Endothelial cell of umbilical vein (primary cell): ENCODE results near the gene IPPK. TPM values are rescaled to one million over a fixed set of nuclear protein-coding genes. Genes with fewer than 3 reads are reported as not detected.

Experiments used
- BruUV-seq: library from RNA; stranded (reverse); fragments of 400-500 nt; replicated peaks from 2 replicates; lab custom pipeline; 2021; lab: Mats Ljungman, UMichigan
- CTCF ChIA-PET: fragments of 300-600, 350-600 bp; sonication (Branson Sonifier 250); formaldehyde crosslinking; loops from one replicate; lab custom pipeline; 2021; ENCODE audit warnings: antibody characterized with exemption, inconsistent platforms; lab: Charles Lee
- POLR2A ChIA-PET: fragments of 300-600, 350-600 bp; sonication (Branson Sonifier 250); formaldehyde crosslinking; loops from one replicate; lab custom pipeline; 2021; ENCODE audit warnings: antibody characterized with exemption, inconsistent platforms; lab: Charles Lee
- DNase-seq: peaks from one replicate; pipeline ENCODE4 v3.0.0-alpha.2; 2011; ENCODE audit warnings: low read depth, low spot score
- FAIRE-seq: peaks from 2 replicates; lab custom pipeline; 2011; peaks lifted over from hg19 to GRCh38; lab: Jason Lieb, UNC
- H2AFZ ChIP-seq: 2 replicates; pipeline ENCODE4 v1.6.0; 2012; ENCODE audit warnings: low read depth, low read length, control low read depth, inconsistent platforms
- H3K27ac ChIP-seq: 2 replicates; pipeline ENCODE4 v1.5.1; 2011; ENCODE audit warnings: low read depth, mild to moderate bottlenecking, control low read depth, low read length, moderate library complexity; ENCODE audit not compliant: insufficient read depth
- H3K27me3 ChIP-seq, 2 experiments: 2 replicates each; pipeline versions ENCODE4 v1.6.0 to v1.6.1; 2011; ENCODE audit warnings: low read length in 2 of 2, mixed read lengths in 1 of 2; ENCODE audit not compliant: control insufficient read depth in 2 of 2, insufficient read depth in 2 of 2
- H3K36me3 ChIP-seq, 2 experiments: 2 replicates in 1 of 2; 3 replicates in 1 of 2; pipeline ENCODE4 v1.5.1; 2011; ENCODE audit warnings: low read length in 2 of 2, mild to moderate bottlenecking in 1 of 2, moderate library complexity in 1 of 2; ENCODE audit not compliant: control insufficient read depth in 2 of 2, insufficient read depth in 2 of 2; ENCODE audit errors: extremely low read depth in 1 of 2
- H3K4me1 ChIP-seq: 3 replicates; pipeline ENCODE4 v1.5.1; 2011; ENCODE audit warnings: mild to moderate bottlenecking, low read length; ENCODE audit not compliant: control insufficient read depth, insufficient read depth; ENCODE audit errors: extremely low read depth
- H3K4me2 ChIP-seq: 2 replicates; pipeline ENCODE4 v1.6.1; 2011; ENCODE audit warnings: low read length, control low read depth, mixed read lengths; ENCODE audit not compliant: insufficient read depth
- H3K4me3 ChIP-seq, 3 experiments: fragments of 200-600 bp in 1 of 3; sonication (generic), shearing (Covaris generic) in 1 of 3; replicated peaks in 1 of 3; 2 replicates each; pipeline ENCODE4 v1.5.1; 2011 to 2016; ENCODE audit warnings: control low read depth in 3 of 3, low read length in 3 of 3, mild to moderate bottlenecking in 2 of 3, inconsistent platforms in 1 of 3, low read depth in 1 of 3, moderate library complexity in 1 of 3; ENCODE audit not compliant: insufficient read depth in 1 of 3
- H3K79me2 ChIP-seq: 2 replicates; pipeline ENCODE4 v1.6.0; 2012; ENCODE audit warnings: low read length, inconsistent platforms; ENCODE audit not compliant: control insufficient read depth, insufficient read depth
- H3K9ac ChIP-seq: replicated peaks from 2 replicates; pipeline ENCODE3; 2011; ENCODE audit warnings: low read length, control low read depth; ENCODE audit not compliant: insufficient read depth; ENCODE audit errors: extremely low read depth
- H3K9me1 ChIP-seq: replicated peaks from 3 replicates; pipeline ENCODE4 v1.6.0; 2011; ENCODE audit warnings: mild to moderate bottlenecking, low read length; ENCODE audit not compliant: control insufficient read depth, insufficient read depth; ENCODE audit errors: extremely low read depth
- H3K9me3 ChIP-seq: replicated peaks from 2 replicates; pipeline ENCODE4 v1.5.1; 2012; ENCODE audit warnings: low read length, inconsistent platforms; ENCODE audit not compliant: control insufficient read depth, insufficient read depth
- H4K20me1 ChIP-seq: replicated peaks from 2 replicates; pipeline ENCODE3; 2011; ENCODE audit warnings: mild to moderate bottlenecking, low read length; ENCODE audit not compliant: control insufficient read depth, insufficient read depth; ENCODE audit errors: extremely low read depth
- EZH2 ChIP-seq: IDR thresholded peaks from 2 replicates; pipeline ENCODE4 v1.6.1; 2012; ENCODE audit warnings: borderline replicate concordance, low read depth, mild to moderate bottlenecking, moderate library complexity, low read length, inconsistent platforms; ENCODE audit not compliant: severe bottlenecking
- FOS ChIP-seq: IDR thresholded peaks from 2 replicates; pipeline ENCODE4 v1.6.1; 2011; ENCODE audit warnings: mild to moderate bottlenecking, low read length, moderate library complexity, borderline replicate concordance; ENCODE audit not compliant: insufficient read depth
- JUN ChIP-seq: IDR thresholded peaks from 2 replicates; pipeline ENCODE4 v1.6.1; 2011; ENCODE audit warnings: borderline replicate concordance, low read depth; ENCODE audit not compliant: insufficient read length, insufficient read depth
- MYC ChIP-seq: IDR thresholded peaks from one replicate; pipeline ENCODE4 v1.6.1; 2011; ENCODE audit warnings: mild to moderate bottlenecking, low read depth, low read length
- POLR2A ChIP-seq: IDR thresholded peaks from 2 replicates; pipeline ENCODE4 v1.6.1; 2012; ENCODE audit warnings: low read depth, mild to moderate bottlenecking, control low read depth, low read length
- POLR2AphosphoS5 ChIP-seq: IDR thresholded peaks from 2 replicates; pipeline ENCODE4 v1.6.1; 2012; ENCODE audit warnings: low read depth, mild to moderate bottlenecking, control low read depth, low read length, moderate library complexity; ENCODE audit not compliant: insufficient read depth
- dilution Hi-C: fragments of 300-500 bp; cut with MboI; formaldehyde crosslinking; loops from one replicate; pipeline ENCODE4 v1.15.0; 2019; ENCODE audit warnings: low sequenced_read_pairs; ENCODE audit not compliant: extremely low pct_ligation_motif_present
- intact Hi-C: fragments of 100-400 bp; cut with micrococcal nuclease; formaldehyde crosslinking; loops from one replicate; pipeline ENCODE4 v1.10.0; 2022
- polyA plus RNA-seq, 4 experiments: library from polyadenylated mRNA; depleted of rRNA in 3 of 4; stranded (reverse) in 3 of 4; unstranded in 1 of 4; fragments of >200 nt; gene quantifications; 2 replicates each; pipeline versions ENCODE4 v1.2.1 to v1.2.3, GENCODE V29; 2011 to 2012; ENCODE audit warnings: missing spikeins in 1 of 4
- total RNA-seq: library from RNA; stranded (reverse); gene quantifications from 2 replicates; pipeline ENCODE4 v1.2.3, GENCODE V29; 2021
- TF ChIP-seq, protein P1 (sequence below), 2 donors: IDR thresholded peaks; 1 replicate in 1 of 2; 2 replicates in 1 of 2; pipeline ENCODE4 v1.5.1; 2011; ENCODE audit warnings: low read length in 2 of 2, mild to moderate bottlenecking in 2 of 2, moderate library complexity in 2 of 2, control low read depth in 1 of 2, inconsistent platforms in 1 of 2, low read depth in 1 of 2; ENCODE audit not compliant: insufficient read depth in 1 of 2; ENCODE audit errors: extremely low read depth in 1 of 2
- TF ChIP-seq, protein P2 (sequence below): IDR thresholded peaks from 2 replicates; pipeline ENCODE4 v1.6.1; 2011; ENCODE audit not compliant: insufficient read depth, insufficient read length

The IPPK gene
- total and polyA plus RNA-seq, 2 donors (not counting 3 experiments of a cell fraction or from before 2014, with no cell fraction given) = 14.0 to 28.0 TPM

DNA sequence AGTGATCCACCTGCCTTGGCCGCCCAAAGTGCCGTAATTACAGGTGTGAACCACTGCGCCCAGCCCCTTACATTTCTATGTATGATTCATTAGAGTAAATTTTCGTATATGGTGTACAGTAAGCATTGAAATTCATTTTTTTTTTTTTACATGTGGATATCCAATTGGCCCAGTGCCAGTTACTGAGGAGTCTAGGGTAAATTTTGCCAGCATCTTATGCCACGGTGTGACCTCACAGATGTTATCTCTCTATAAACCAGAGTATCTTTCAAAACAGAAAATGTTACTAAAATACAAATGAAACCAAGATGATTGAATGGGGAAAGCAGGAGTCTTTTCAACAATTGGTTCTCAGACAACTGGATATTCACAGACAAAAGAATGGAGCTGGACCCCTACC is 64.7 kb downstream of the IPPK start:
- H3K27me3 ChIP-seq = no peaks in the 10 kb centered on the region
- no peaks in the 10 kb centered on the region for H3K4me1 ChIP-seq
- no peak overlapping the region for H3K4me3 ChIP-seq
- no peaks in the 10 kb centered on the region for H3K79me2 ChIP-seq
- H3K9me3 ChIP-seq = no peaks in the 10 kb centered on the region
- no peak overlapping the region for H3K27ac ChIP-seq
- H4K20me1 ChIP-seq = no peaks in the 10 kb centered on the region
- FAIRE-seq (no peak), DNase-seq (no peak)
- intact Hi-C loops = no loop called here
- no peak overlapping the region for H3K9ac ChIP-seq
- BruUV-seq = no TSS peak
- no peaks in the 10 kb centered on the region for H3K9me1 ChIP-seq
- dilution Hi-C loops = no loop called here
- ChIA-PET CTCF (interaction anchor here (1.2 to 1.7 kb wide), 2 partner anchors 12 to 277 kb away, joined by 3 to 5 read pairs; no protein-coding TSS in a partner anchor), POLR2A (no interaction called here)
- H2AFZ ChIP-seq = no peak overlapping the region
- no peaks in the 10 kb centered on the region for H3K36me3 ChIP-seq
- H3K4me2 ChIP-seq = no peak overlapping the region
- TF ChIP-seq POLR2A (no peak), POLR2AphosphoS5 (no peak), FOS (no peak), MYC (no peak)
- TF ChIP-seq, protein P1, sequence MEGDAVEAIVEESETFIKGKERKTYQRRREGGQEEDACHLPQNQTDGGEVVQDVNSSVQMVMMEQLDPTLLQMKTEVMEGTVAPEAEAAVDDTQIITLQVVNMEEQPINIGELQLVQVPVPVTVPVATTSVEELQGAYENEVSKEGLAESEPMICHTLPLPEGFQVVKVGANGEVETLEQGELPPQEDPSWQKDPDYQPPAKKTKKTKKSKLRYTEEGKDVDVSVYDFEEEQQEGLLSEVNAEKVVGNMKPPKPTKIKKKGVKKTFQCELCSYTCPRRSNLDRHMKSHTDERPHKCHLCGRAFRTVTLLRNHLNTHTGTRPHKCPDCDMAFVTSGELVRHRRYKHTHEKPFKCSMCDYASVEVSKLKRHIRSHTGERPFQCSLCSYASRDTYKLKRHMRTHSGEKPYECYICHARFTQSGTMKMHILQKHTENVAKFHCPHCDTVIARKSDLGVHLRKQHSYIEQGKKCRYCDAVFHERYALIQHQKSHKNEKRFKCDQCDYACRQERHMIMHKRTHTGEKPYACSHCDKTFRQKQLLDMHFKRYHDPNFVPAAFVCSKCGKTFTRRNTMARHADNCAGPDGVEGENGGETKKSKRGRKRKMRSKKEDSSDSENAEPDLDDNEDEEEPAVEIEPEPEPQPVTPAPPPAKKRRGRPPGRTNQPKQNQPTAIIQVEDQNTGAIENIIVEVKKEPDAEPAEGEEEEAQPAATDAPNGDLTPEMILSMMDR (IDR thresholded peaks at IDR 0.05; ENCODE audit: extremely low read depth in 1 of 2, insufficient read depth in 1 of 2, low read depth in 1 of 2, low read length in 2 of 2) = no peak

DNA sequence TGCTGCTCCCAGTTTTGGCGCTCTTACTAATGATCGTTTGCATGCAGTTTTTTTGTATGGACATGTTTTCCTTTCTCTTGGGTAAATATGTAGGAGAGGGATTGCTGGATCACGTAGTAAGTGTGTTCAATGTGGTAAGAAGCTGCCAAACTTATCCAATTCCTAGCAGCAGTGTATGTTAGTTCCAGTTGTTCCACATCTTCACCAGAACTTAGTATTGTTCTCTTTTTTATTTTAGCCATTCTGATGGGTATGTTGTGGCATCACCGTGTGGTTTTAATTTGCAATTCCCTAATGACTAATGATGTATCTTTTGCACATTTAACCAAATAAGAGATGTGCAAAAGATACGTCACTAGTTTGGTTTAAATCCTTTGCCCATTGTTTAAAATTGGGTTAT is 65.9 kb downstream of the IPPK start:
- FAIRE-seq = no peak
- POLR2A ChIA-PET = no interaction called here

More for the DNA sequence above, 65.9 kb downstream of the IPPK start:
- H3K4me2 ChIP-seq = no peak overlapping the region
- H3K27ac ChIP-seq = no peak overlapping the region
- dilution Hi-C loops = no loop called here
- no peak for TF ChIP-seq EZH2
- no peak for TF ChIP-seq FOS
- TF ChIP-seq POLR2AphosphoS5 = no peak
- no peak for TF ChIP-seq JUN
- TF ChIP-seq, protein P2, sequence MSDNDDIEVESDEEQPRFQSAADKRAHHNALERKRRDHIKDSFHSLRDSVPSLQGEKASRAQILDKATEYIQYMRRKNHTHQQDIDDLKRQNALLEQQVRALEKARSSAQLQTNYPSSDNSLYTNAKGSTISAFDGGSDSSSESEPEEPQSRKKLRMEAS = no peak
- no peak for TF ChIP-seq POLR2A
- TF ChIP-seq MYC = no peak
- CTCF ChIA-PET = no interaction called here
- H3K4me3 ChIP-seq = no peak overlapping the region
- no peaks in the 10 kb centered on the region for H3K27me3 ChIP-seq
- no peaks in the 10 kb centered on the region for H3K4me1 ChIP-seq
- no peaks in the 10 kb centered on the region for H4K20me1 ChIP-seq
- no peak overlapping the region for H2AFZ ChIP-seq
- H3K79me2 ChIP-seq = no peaks in the 10 kb centered on the region
- no peak overlapping the region for H3K9ac ChIP-seq
- no peaks in the 10 kb centered on the region for H3K36me3 ChIP-seq
- no peaks in the 10 kb centered on the region for H3K9me1 ChIP-seq
- no TSS peak for BruUV-seq
- no peaks in the 10 kb centered on the region for H3K9me3 ChIP-seq
- no peak for DNase-seq
- intact Hi-C loops = no loop called here
